Heart left ventricle (tissue), 16 donors: ENCODE measurements around the gene UVSSA. TPM values are rescaled to one million over a fixed set of nuclear protein-coding genes. Genes with fewer than 3 reads are reported as not detected.
A peak's percentile ranks its signal among the peaks of the same experiment; 100 is the strongest.

Experiments used
- ATAC-seq, 4 donors: fragments of 200-7000 bp; cut with Tn5 transposase; one replicate each; pipeline ENCODE4 v1.9.1; 2020 to 2022; ENCODE audit warnings: moderate library complexity in 4 of 4, mild to moderate bottlenecking in 3 of 4, moderate number of reproducible peaks in 1 of 4
- DNase-seq, 5 donors: peaks; one replicate each; pipeline ENCODE4 v3.0.0-alpha.2; 2020
- H3K27ac ChIP-seq, 12 donors: fragments of 200-600 bp; sonication (generic) in 4 of 12; one replicate each; pipeline versions ENCODE4 v1.5.0 to v1.8.0; 2016 to 2022; ENCODE audit warnings: mild to moderate bottlenecking in 2 of 12
- H3K27me3 ChIP-seq, 9 donors: fragments of 200-600 bp; sonication (generic) in 2 of 9; one replicate each; pipeline versions ENCODE4 v1.5.1 to v1.8.0; 2016 to 2022; ENCODE audit warnings: mild to moderate bottlenecking in 3 of 9
- H3K36me3 ChIP-seq, 9 donors: fragments of 200-600 bp; sonication (generic) in 2 of 9; one replicate each; pipeline versions ENCODE4 v1.5.0 to v1.8.0; 2018 to 2022; ENCODE audit warnings: mild to moderate bottlenecking in 2 of 9
- H3K4me1 ChIP-seq, 12 donors: fragments of 200-600 bp; sonication (generic) in 4 of 12; one replicate each; pipeline versions ENCODE4 v1.5.0 to v1.8.0; 2016 to 2022; ENCODE audit warnings: mild to moderate bottlenecking in 3 of 12
- H3K4me3 ChIP-seq, 12 donors: fragments of 200-600 bp; sonication (generic) in 4 of 12; one replicate each; pipeline versions ENCODE4 v1.5.0 to v1.8.0; 2017 to 2022; ENCODE audit warnings: mild to moderate bottlenecking in 9 of 12, moderate library complexity in 4 of 12
- H3K9me3 ChIP-seq, 12 donors: fragments of 200-600 bp; sonication (generic) in 4 of 12; one replicate each; pipeline versions ENCODE4 v1.5.0 to v1.8.0; 2016 to 2022; ENCODE audit warnings: mild to moderate bottlenecking in 1 of 12
- POLR2A ChIP-seq, 2 donors: fragments of 450-650 bp; IDR thresholded peaks; one replicate each; pipeline ENCODE4 v1.6.1; 2017; ENCODE audit warnings: antibody characterized with exemption in 2 of 2, mild to moderate bottlenecking in 2 of 2, moderate library complexity in 2 of 2
- WGBS, 4 donors: extraction: QIAGEN DNeasy Blood & Tissue Kit in 2 of 4; methylation state at CpG; one replicate each; pipeline versions ENCODE4 v1.1.5 to v1.1.7; 2013 to 2018; 5-methylcytosine and 5-hydroxymethylcytosine counted together
- intact Hi-C, 10 donors: fragments of 100-400 bp; cut with DNase I; formaldehyde crosslinking; loops; one replicate each; pipeline versions ENCODE4 v1.11.1 to v1.14.2; 2022
- polyA plus RNA-seq, 2 donors: library from polyadenylated mRNA; stranded (reverse); fragments of 200-250 nt; gene quantifications; one replicate each; pipeline ENCODE4 v1.2.3, GENCODE V29; 2013
- total RNA-seq, 9 donors: library from RNA; depleted of rRNA in 2 of 9; stranded (reverse); fragments of >200 nt in 2 of 9; fragmentation: NEBNext Ultra II Directional in 3 of 9; extraction: Animal tissue kit (Norgen Biotek cat#: 25700) in 3 of 9; gene quantifications; one replicate each; pipeline versions ENCODE4 v1.1.0 to v1.2.4, GENCODE V29; 2016 to 2023
- TF ChIP-seq, protein P1 (sequence below), 12 donors: fragments of 200-600 bp; sonication (generic) in 4 of 12; IDR thresholded peaks; one replicate each; pipeline versions ENCODE4 v1.5.0 to v1.8.0; 2018 to 2022; ENCODE audit warnings: antibody characterized with exemption in 12 of 12, mild to moderate bottlenecking in 5 of 12
- donor health status: ischemic (EF 13 %, LVEDD 7.1; RV severe dilation, severe dysfunction).
- donor health status: healthy with polysubstance abuse.
- donor health status: DM: no; HTN: yes; CAD: no.
- donor health status: DM: no; HTN: no; CAD: no.
- donor health status: ischemic (EF 25% LVEDD 6.9; RV normal size, moderate dysfunction).
- donor health status: ischemic (EF 25% LVEDD 5.7; RV mildly dilated, moderate dysfunction).
- donor health status: healthy.
- donor health status: DM: yes; HTN: yes; CAD: no.
- donor health status: ischemic (EF 35%, LVEDD 5.7; RV mildly dilated, moderate dysfunction).
- donor health status: nonischemic (EF 11% LVEDD 7.7; RV severe dilation, severe dysfunction).
- donor health status: DM: yes; HTN: yes; CAD: no.
- donor health status: PGD.
- donor health status: ischemic (EF 29% LVEDD 5.4; RV normal size, mild dysfunction).
- donor health status: nonischemic (EF 23%, LVEDD 6.1; RV moderate dilation, normal function).

Gene UVSSA
- total and polyA plus RNA-seq, 11 donors: 4.7 to 14.2 (median 6.7) TPM

DNA sequence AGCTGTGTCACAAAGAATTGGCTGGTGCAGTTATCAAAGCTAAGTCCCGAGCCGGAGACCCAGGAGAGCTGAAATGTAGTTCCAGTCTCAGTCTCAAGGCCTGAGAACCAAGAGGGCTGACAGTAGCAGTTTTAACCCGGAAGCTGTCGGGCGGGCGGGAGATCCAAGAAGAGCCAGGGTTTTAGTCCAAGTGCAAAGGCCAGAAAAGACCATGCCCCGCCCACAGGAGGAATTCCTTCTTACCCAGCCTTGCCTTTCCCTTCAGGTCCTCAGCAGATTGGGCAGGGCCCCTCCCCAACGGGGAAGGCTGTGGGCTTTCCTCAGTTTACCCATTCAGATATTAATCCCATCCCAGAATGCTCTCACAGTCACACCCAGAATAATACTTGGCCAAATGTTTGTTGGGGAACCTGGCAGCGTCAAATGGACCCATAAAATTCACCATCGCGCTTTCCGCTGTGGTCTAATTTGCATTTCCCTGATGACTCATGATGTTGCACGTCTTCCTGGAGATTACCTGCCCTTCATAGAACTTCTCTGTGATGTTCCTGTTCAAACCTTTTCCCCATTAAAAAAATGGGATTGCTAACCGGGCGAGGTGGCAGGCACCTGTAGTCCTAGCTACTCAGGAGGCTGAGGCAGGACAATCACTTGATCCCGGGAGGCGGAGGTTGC lies 41.1 kb upstream of the UVSSA start:
- intact Hi-C loops: no loop called here
- H3K4me1 ChIP-seq: peaks cover 0 to 42% (median 27%) of the 10 kb centered on the region in 12 donors
- H3K27me3 ChIP-seq: no peaks in the 10 kb centered on the region
- no peak overlapping the region for H3K4me3 ChIP-seq
- DNase-seq: peak in 2 of 5 donors; percentile 9 to 37
- no peak for TF ChIP-seq POLR2A (IDR thresholded peaks at IDR 0.05)
- TF ChIP-seq, protein P1, sequence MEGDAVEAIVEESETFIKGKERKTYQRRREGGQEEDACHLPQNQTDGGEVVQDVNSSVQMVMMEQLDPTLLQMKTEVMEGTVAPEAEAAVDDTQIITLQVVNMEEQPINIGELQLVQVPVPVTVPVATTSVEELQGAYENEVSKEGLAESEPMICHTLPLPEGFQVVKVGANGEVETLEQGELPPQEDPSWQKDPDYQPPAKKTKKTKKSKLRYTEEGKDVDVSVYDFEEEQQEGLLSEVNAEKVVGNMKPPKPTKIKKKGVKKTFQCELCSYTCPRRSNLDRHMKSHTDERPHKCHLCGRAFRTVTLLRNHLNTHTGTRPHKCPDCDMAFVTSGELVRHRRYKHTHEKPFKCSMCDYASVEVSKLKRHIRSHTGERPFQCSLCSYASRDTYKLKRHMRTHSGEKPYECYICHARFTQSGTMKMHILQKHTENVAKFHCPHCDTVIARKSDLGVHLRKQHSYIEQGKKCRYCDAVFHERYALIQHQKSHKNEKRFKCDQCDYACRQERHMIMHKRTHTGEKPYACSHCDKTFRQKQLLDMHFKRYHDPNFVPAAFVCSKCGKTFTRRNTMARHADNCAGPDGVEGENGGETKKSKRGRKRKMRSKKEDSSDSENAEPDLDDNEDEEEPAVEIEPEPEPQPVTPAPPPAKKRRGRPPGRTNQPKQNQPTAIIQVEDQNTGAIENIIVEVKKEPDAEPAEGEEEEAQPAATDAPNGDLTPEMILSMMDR (IDR thresholded peaks at IDR 0.05): no peak
- no peak overlapping the region for H3K27ac ChIP-seq
- no peaks in the 10 kb centered on the region for H3K9me3 ChIP-seq
- peaks cover 0 to 20% (median 13%) of the 10 kb centered on the region in 9 donors for H3K36me3 ChIP-seq
- no peak for ATAC-seq
- WGBS, 4 donors: 80 to 94% (median 86%) methylated on average over 17 of the region's 17 CpGs

DNA sequence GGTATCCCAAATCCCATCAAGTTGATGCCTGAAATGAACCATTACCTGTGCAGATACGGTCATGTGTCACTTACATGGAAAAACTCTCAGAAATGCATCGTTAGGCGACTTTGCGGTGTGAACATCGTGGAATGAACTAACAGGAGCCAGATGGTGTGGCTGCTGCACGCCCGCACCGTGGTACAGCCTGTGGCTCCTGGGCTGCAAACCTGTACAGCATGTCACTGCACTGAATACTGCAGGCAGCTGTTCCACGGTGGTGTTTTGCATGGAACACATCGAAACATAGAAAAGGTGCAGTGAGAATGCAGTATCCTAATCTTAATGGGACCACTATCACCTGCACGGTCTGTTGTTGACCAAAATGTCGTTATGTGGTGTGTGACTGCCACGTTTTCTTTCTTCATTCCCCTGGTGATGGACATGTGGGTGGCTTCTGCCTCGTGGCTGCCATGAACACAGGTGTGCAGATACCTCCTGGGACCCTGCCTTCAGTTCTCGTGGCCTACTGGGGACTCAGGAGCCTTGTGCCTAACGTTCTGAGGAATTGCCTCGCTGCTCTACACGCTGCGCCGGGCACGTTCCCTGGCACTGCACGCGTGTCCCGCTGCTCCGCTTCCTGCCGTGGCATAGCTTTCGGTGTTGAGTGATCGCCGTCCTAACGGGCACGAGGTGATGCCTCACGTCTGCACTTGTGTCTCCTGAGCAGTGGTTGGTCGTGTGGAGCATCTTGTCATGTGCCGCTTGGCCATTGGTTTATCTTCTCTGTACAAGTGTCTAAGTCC lies 38.9 kb upstream of the UVSSA start:
- no peaks in the 10 kb centered on the region for H3K9me3 ChIP-seq
- peaks cover 0 to 41% (median 35%) of the 10 kb centered on the region in 12 donors for H3K4me1 ChIP-seq
- WGBS, 4 donors: 93 to 94% (median 94%) methylated on average over 30 to 34 of the region's 34 CpGs
- no peaks in the 10 kb centered on the region for H3K27me3 ChIP-seq
- no peak overlapping the region for H3K4me3 ChIP-seq
- H3K27ac ChIP-seq: no peak overlapping the region
- TF ChIP-seq, protein P1 (IDR thresholded peaks at IDR 0.05): no peak
- TF ChIP-seq POLR2A (IDR thresholded peaks at IDR 0.05): no peak
- ATAC-seq (no peak), DNase-seq (peak in 3 of 5 donors; percentile 17 to 55 (median 23))
- intact Hi-C loops: loop anchor here in 2 of 10 donors (2.0 kb wide), 2 partner anchors 13 to 39 kb away; partner anchors contain the start of gene UVSSA (in 1 of the 2)
- peaks cover 0 to 28% (median 24%) of the 10 kb centered on the region in 9 donors for H3K36me3 ChIP-seq

DNA sequence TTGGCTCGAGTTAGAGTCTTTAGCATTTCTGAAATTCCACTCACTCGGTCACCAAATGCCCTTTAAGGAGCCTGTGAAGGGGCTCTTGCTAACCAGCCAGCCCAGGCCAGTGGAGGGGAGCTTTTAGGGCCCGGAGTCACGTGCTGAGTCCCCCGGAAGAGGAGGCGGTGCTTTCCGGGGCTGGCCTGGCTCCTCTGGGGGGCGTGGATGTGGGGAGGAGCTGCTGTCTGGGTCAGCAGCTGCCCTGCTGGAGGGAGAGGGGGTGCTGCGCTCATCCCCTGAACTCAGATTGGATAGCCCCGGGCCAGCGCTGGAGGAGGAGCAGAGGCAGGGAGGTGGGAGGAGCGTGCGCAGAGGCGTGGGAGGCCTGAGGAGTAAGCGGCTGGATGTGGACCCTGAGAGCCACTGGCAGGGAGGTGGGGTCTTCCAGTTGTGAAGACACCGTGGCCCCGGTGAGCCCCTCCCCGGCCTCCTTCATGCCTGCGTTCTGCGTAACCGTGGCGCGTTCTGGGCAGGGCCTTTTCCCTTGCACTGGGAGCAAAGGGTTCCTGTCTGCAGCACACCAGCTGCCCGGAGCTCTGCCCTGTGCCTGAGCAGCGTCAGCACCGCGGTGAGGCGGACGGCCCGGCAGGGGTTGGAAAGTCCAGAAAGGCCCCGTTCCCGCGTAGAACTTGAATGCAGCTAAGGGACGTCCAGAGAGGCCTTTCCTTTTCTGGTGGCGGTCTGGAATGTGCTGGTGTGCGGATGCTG lies 37.6 kb upstream of the UVSSA start:
- peak; percentile 88 to 92 (median 91) for DNase-seq
- intact Hi-C loops: loop anchor here in 2 of 10 donors (2.0 kb wide), 2 partner anchors 15 to 37 kb away; partner anchors contain the start of gene UVSSA (in 1 of the 2)
- H3K27ac ChIP-seq: peak overlapping the region in 11 of 12 donors; percentile 1 to 78 (median 59)
- no peaks in the 10 kb centered on the region for H3K27me3 ChIP-seq
- peak overlapping the region in 11 of 12 donors; percentile 17 to 60 (median 46) for H3K4me3 ChIP-seq
- peaks cover 0 to 41% (median 34%) of the 10 kb centered on the region in 9 donors for H3K36me3 ChIP-seq
- TF ChIP-seq POLR2A (IDR thresholded peaks at IDR 0.05): peak in 1 of 2 donors; percentile 19
- TF ChIP-seq, protein P1 (IDR thresholded peaks at IDR 0.05): peak in 1 of 12 donors; percentile 16
- H3K9me3 ChIP-seq: no peaks in the 10 kb centered on the region
- peaks cover 0 to 41% (median 35%) of the 10 kb centered on the region in 12 donors for H3K4me1 ChIP-seq
- ATAC-seq: peak; percentile 95 to 98 (median 96)
- WGBS, 4 donors: 4 to 11% (median 6%) methylated on average over 29 to 36 of the region's 36 CpGs
